IMR-90 (cell line): ENCODE measurements around the gene INSR. TPM values are rescaled to one million over a fixed set of nuclear protein-coding genes. Genes with fewer than 3 reads are reported as not detected.

Source experiments
- ATAC-seq: fragments of 200-7000 bp; cut with Tn5 transposase; 2 replicates; pipeline ENCODE4 v1.9.1; 2020; ENCODE audit warnings: low read depth, mild to moderate bottlenecking, moderate library complexity
- BruUV-seq: library from RNA; stranded (reverse); fragments of 400-500 nt; replicated peaks from 2 replicates; lab custom pipeline; 2021; lab: Mats Ljungman, UMichigan
- CTCF ChIA-PET: fragments of 300-600 bp; formaldehyde crosslinking; extraction: SDS; loops from one replicate; lab custom pipeline; 2021; ENCODE audit warnings: antibody characterized with exemption; lab: Yijun Ruan, JAX
- POLR2A ChIA-PET: fragments of 300-600 bp; sonication (Branson Sonifier 250); formaldehyde crosslinking; loops from one replicate; lab custom pipeline; 2022; ENCODE audit warnings: antibody characterized with exemption; ENCODE audit not compliant: unreplicated experiment; lab: Charles Lee
- DNase-seq: peaks from one replicate; pipeline ENCODE4 v3.0.0; 2013
- H2AFZ ChIP-seq: replicated peaks from 2 replicates; pipeline ENCODE3; 2013; ENCODE audit warnings: low read length, mild to moderate bottlenecking; ENCODE audit not compliant: poor library complexity
- H2AK5ac ChIP-seq: 2 replicates; pipeline ENCODE4 v1.6.1; 2013; ENCODE audit warnings: low read depth, low read length, inconsistent platforms
- H2AK9ac ChIP-seq: replicated peaks from 2 replicates; pipeline ENCODE3; 2013; ENCODE audit warnings: mild to moderate bottlenecking, low read depth, low read length, moderate library complexity; ENCODE audit not compliant: poor library complexity
- H2BK120ac ChIP-seq: 2 replicates; pipeline ENCODE4 v1.6.1; 2013; ENCODE audit warnings: low read depth, low read length, inconsistent platforms
- H2BK15ac ChIP-seq: 3 replicates; pipeline ENCODE4 v1.6.1; 2013; ENCODE audit warnings: low read depth, low read length, inconsistent platforms
- H2BK20ac ChIP-seq: 2 replicates; pipeline ENCODE4 v1.6.1; 2013; ENCODE audit warnings: low read depth, mild to moderate bottlenecking, inconsistent platforms, low read length, moderate library complexity
- H2BK5ac ChIP-seq: 2 replicates; pipeline ENCODE4 v1.6.1; 2013; ENCODE audit warnings: mild to moderate bottlenecking, low read depth, low read length, inconsistent platforms; ENCODE audit not compliant: poor library complexity, severe bottlenecking
- H3K14ac ChIP-seq: replicated peaks from 2 replicates; pipeline ENCODE4 v1.6.1; 2013; ENCODE audit warnings: low read depth, low read length, inconsistent platforms
- H3K18ac ChIP-seq: 2 replicates; pipeline ENCODE4 v1.6.1; 2013; ENCODE audit warnings: low read depth, low read length, control low read depth
- H3K23ac ChIP-seq: 2 replicates; pipeline ENCODE4 v1.6.1; 2013; ENCODE audit warnings: low read depth, low read length, inconsistent platforms
- H3K27ac ChIP-seq: 2 replicates; pipeline ENCODE4 v1.5.1; 2013; ENCODE audit warnings: mild to moderate bottlenecking, control low read depth, low read length; ENCODE audit not compliant: insufficient read depth
- H3K27me3 ChIP-seq: 2 replicates; pipeline ENCODE4 v1.6.1; 2013; ENCODE audit warnings: low read length; ENCODE audit not compliant: control insufficient read depth, insufficient read depth
- H3K36me3 ChIP-seq: 2 replicates; pipeline ENCODE4 v1.6.1; 2013; ENCODE audit warnings: low read length, mixed read lengths; ENCODE audit not compliant: control insufficient read depth, insufficient read depth
- H3K4ac ChIP-seq: 2 replicates; pipeline ENCODE4 v1.6.1; 2013; ENCODE audit warnings: low read depth, low read length, inconsistent platforms
- H3K4me1 ChIP-seq: 2 replicates; pipeline ENCODE4 v1.6.1; 2013; ENCODE audit warnings: low read length, mixed read lengths; ENCODE audit not compliant: control insufficient read depth, insufficient read depth
- H3K4me2 ChIP-seq: 2 replicates; pipeline ENCODE4 v1.6.1; 2013; ENCODE audit warnings: low read depth, mild to moderate bottlenecking, control low read depth, low read length, moderate library complexity
- H3K4me3 ChIP-seq: 2 replicates; pipeline ENCODE4 v1.5.1; 2013; ENCODE audit warnings: low read depth, mild to moderate bottlenecking, control low read depth, low read length, moderate library complexity; ENCODE audit not compliant: insufficient read depth
- H3K56ac ChIP-seq: 2 replicates; pipeline ENCODE4 v1.6.1; 2013; ENCODE audit warnings: low read length, inconsistent platforms; ENCODE audit not compliant: insufficient read depth; ENCODE audit errors: extremely low read depth
- H3K79me1 ChIP-seq, 2 experiments: 2 replicates each; pipeline ENCODE4 v1.6.1; 2013; ENCODE audit warnings: low read length in 2 of 2, inconsistent platforms in 1 of 2, low read depth in 1 of 2
- H3K9ac ChIP-seq: 2 replicates; pipeline ENCODE4 v1.6.1; 2013; ENCODE audit warnings: low read depth, low read length, control low read depth
- H3K9me1 ChIP-seq: 2 replicates; pipeline ENCODE4 v1.6.1; 2013; ENCODE audit warnings: low read length, inconsistent platforms; ENCODE audit not compliant: insufficient read depth
- H3K9me3 ChIP-seq: 2 replicates; pipeline ENCODE4 v1.6.1; 2013; ENCODE audit warnings: low read length; ENCODE audit not compliant: control insufficient read depth, insufficient read depth
- H4K20me1 ChIP-seq: 2 replicates; pipeline ENCODE4 v1.6.1; 2013; ENCODE audit warnings: low read length, inconsistent platforms; ENCODE audit not compliant: insufficient read depth
- H4K5ac ChIP-seq: 2 replicates; pipeline ENCODE4 v1.6.1; 2013; ENCODE audit warnings: mild to moderate bottlenecking, low read depth, low read length, control low read depth
- H4K8ac ChIP-seq, 2 experiments: 2 replicates each; pipeline ENCODE4 v1.6.1; 2013; ENCODE audit warnings: low read depth in 2 of 2, low read length in 2 of 2, control low read depth in 1 of 2, inconsistent platforms in 1 of 2
- H4K91ac ChIP-seq: 2 replicates; pipeline ENCODE4 v1.6.1; 2013; ENCODE audit warnings: low read depth, low read length, inconsistent platforms; ENCODE audit not compliant: insufficient read depth
- NFE2L2 ChIP-seq: fragments of 150-350 bp; IDR thresholded peaks from 2 replicates; pipeline ENCODE4 v1.6.1; 2016; ENCODE audit warnings: low read depth, mild to moderate bottlenecking, low read length
- WGBS, 2 experiments: methylation state at CpG; one replicate each; pipeline versions ENCODE4 v1.1.5 to v1.1.7; 2013; ENCODE audit warnings: missing lambda C conversion rate in 2 of 2; ENCODE audit not compliant: insufficient read length in 1 of 2; ENCODE audit errors: extremely low coverage in 2 of 2; 5-methylcytosine and 5-hydroxymethylcytosine counted together
- dilution Hi-C: fragments of 300-500 bp; cut with HindIII; formaldehyde crosslinking; loops from one replicate; pipeline ENCODE4 v1.14.3; 2018; ENCODE audit warnings: low sequenced_read_pairs; ENCODE audit not compliant: unreplicated experiment
- in situ Hi-C: fragments of 300-500 bp; cut with MboI; formaldehyde crosslinking; loops from 3 replicates; pipeline ENCODE4 v1.14.3; 2019; ENCODE audit warnings: low sequenced_read_pairs, inconsistent platforms, mixed read lengths
- intact Hi-C: fragments of 100-400 bp; cut with micrococcal nuclease; formaldehyde crosslinking; loops from 2 replicates; pipeline ENCODE4 v1.10.0; 2022
- polyA plus RNA-seq, 3 experiments: library from polyadenylated mRNA; depleted of rRNA; stranded (reverse); fragments of >200 nt; gene quantifications; 2 replicates each; pipeline ENCODE4 v1.2.3, GENCODE V29; 2012; ENCODE audit warnings: low replicate concordance in 1 of 3
- total RNA-seq: library from RNA; depleted of rRNA; stranded (reverse); fragments of >200 nt; gene quantifications from 2 replicates; pipeline ENCODE4 v1.2.3, GENCODE V29; 2012

INSR gene
- total and polyA plus RNA-seq, 2 of the 4 experiments (the other 2 are of a cell fraction): 2.8 to 7.9 TPM

DNA sequence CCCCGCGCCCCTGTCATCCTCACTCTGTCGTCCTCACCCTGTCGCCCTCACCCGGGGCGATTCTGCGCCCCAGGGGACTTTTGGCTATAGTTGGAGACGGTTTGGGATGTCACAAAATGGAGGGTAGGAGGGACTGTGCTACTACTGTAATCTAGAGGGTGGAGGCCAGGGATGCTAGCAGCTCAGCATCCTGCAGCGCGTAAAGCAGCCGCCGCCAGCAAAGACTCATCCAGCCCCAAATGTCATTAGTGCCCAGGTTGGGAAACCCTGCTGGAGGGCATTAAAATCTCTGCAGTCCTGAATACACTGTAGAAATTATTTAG, 224.3 kb downstream of the INSR start:
- CTCF ChIA-PET: no interaction called here
- H2BK120ac ChIP-seq: no peak overlapping the region
- 0% methylated on average over 5 of the region's 12 CpGs; no CpG with 5 or more reads in 1 of the 2 experiments for WGBS, 2 experiments

More for the DNA sequence above, 224.3 kb downstream of the INSR start:
- peak overlapping the region; percentile 68 for H3K56ac ChIP-seq
- H3K79me1 ChIP-seq: peaks cover 11 to 18% of the 10 kb centered on the region in 2 experiments
- no peaks in the 10 kb centered on the region for H3K4me1 ChIP-seq
- H2BK15ac ChIP-seq: no peak overlapping the region
- 0 out of 2 replicates have a peak overlapping the region, but pooled peaks have one; percentile 60 for H3K23ac ChIP-seq
- POLR2A ChIA-PET: no interaction called here
- H4K8ac ChIP-seq: peak overlapping the region; percentile 68 to 73; a peak in 3 of 4 replicates
- H2AK5ac ChIP-seq: peak overlapping the region; percentile 78
- peak overlapping the region; percentile 48 for H2AK9ac ChIP-seq
- peak overlapping the region; percentile 51; the same call in 1 of the 2 replicates for H3K4ac ChIP-seq
- H3K9me1 ChIP-seq: no peaks in the 10 kb centered on the region
- peak overlapping the region; percentile 54 for H3K4me3 ChIP-seq
- peak overlapping the region; percentile 57; the same call in 1 of the 2 replicates for H3K14ac ChIP-seq
- TF ChIP-seq NFE2L2: no peak
- peaks cover 22% of the 10 kb centered on the region for H3K36me3 ChIP-seq
- peak overlapping the region; percentile 14; the same call in 1 of the 2 replicates for H4K5ac ChIP-seq
- dilution Hi-C loops (no loop called here), in situ Hi-C loops (no loop called here), intact Hi-C loops (loop anchor here (10.0 kb wide), 1 partner anchor 335 kb away; the partner anchor contains the start of genes GPR108 and TRIP10)
- H3K18ac ChIP-seq: no peak overlapping the region
- no peaks in the 10 kb centered on the region for H3K27me3 ChIP-seq
- H2BK20ac ChIP-seq: no peak overlapping the region
- H2BK5ac ChIP-seq: no peak overlapping the region
- peak overlapping the region; percentile 74 for H3K9ac ChIP-seq
- ATAC-seq: no peak; the same call in 1 of the 2 replicates
- no peaks in the 10 kb centered on the region for H4K20me1 ChIP-seq
- H3K27ac ChIP-seq: peak overlapping the region; percentile 50
- H3K9me3 ChIP-seq: peaks cover 2% of the 10 kb centered on the region; the same call in 1 of the 2 replicates
- peak overlapping the region; percentile 99 for H2AFZ ChIP-seq
- 0 out of 2 replicates have a peak overlapping the region, but pooled peaks have one; percentile 32 for H4K91ac ChIP-seq
- no peak for DNase-seq
- H3K4me2 ChIP-seq: peak overlapping the region; percentile 99
- TSS peak; percentile 52 for BruUV-seq
